NOMO-1 (cell line): ENCODE measurements around the gene TMEM108.
"Not testable (repeated sequence)": the region's sequence is repeated elsewhere in the genome, so short reads cannot be mapped to it uniquely, and the experiment has no call there.

ENCODE experiments used
- DNase-seq, 2 experiments: peaks; one replicate each; lab custom pipeline; 2025; ENCODE audit not compliant: unreplicated experiment in 2 of 2; lab: John Stamatoyannopoulos, UW

Gene TMEM108

DNA sequence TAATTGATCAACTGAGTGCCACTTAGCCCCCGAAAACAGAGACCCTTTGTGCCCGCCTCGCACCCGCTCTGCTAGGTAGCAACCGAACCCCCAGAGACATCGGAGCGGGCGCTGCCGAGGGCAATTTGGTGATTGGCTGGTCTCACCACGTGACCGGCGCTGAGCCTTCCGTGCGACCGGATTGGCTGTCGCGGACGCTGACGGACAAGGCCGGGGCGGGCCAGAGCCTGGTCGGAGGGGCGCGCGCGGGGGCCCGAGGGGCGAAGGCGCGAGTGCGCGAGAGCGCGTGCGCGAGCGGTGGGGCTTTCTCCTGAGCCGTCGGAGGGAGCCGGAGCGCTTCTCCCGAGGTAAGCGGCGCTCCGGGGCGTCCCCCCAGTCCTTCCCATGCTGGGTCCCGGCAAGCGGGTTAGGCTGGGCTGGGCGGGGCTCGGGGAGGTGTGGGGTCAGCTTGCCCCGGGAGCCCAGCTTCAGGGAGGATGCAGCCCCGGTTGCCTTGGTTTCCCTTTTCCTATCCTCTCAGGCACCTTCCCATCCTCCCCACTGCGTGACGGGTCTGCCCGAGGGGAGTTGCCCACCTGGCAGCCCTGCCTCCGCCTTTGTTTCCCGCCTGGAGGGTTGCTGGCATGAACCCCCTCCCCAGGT lies at the start of gene TMEM108:
TMEM108 (plus strand) TSS at position 303 of the 642 bp plus-strand sequence.
- no peak for DNase-seq

DNA sequence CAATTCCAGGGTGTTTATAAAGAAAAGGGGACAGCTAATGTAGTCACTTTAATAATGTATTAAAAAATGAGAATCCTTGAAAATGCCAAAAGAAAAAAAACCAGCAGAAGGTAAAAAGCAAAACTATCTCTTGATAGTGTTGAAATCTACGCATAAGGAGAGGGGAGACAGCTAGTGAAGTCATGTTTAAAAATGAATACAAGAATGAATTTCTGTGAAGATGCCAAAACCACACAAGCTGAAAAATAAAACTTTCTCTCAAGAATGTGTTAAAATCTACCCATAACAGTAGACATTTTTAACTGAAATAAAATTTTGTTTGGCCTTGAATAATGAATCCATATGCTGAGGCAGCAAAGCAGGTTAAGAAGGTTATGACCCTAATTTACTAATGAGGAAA lies 42.2 kb upstream of the TMEM108 start:
- no peak for DNase-seq

DNA sequence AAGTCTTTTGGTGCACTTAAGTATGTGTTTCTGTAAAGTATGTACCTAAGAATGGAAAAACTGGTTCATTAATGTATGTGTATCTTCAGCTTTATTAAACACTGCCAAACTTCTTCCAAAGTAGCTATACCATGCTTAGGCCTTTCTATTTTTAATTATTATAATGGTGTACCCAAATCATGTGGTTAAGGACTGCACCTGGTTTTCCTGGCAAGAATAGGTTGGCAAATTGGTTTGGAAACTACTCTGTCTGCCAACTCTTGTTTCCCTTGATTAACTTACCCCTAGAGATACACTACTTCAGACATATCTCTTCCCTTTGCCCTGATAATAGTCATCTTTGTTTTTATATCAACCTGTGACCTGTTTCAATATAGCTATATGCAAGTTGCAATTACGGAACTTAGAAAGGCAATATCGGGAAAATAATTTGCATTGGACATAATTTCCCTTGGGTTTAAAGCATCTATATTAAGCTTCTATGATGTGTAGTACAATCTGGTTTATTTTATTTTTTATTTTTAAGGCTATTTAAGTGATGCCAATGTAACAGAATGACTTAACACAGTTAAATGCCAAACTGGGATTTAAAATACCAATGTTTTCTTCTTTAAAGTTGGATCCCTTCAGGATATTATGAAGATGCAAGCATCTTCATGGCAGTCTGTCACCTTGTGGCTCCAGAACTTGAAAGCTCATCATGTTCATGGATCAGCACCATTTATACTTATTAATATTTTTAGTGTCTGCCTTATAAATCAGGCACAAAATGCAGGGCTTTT lies 40.6 kb upstream of the TMEM108 start:
- DNase-seq, result no peak

DNA sequence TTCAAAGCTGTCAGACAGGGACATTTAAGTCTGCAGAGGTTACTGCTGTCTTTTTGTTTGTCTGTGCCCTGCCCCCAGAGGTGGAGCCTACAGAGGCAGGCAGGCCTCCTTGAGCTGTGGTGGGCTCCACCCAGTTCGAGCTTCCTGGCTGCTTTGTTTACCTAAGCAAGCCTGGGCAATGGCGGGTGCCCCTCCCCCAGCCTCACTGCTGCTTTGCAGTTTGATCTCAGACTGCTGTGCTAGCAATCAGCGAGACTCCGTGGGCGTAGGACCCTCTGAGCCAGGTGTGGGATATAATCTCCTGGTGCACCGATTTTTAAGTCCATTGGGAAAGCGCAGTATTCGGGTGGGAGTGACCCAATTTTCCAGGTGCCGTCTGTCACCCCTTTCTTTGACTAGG lies 33.2 kb upstream of the TMEM108 start:
- not testable (repeated sequence) for DNase-seq

DNA sequence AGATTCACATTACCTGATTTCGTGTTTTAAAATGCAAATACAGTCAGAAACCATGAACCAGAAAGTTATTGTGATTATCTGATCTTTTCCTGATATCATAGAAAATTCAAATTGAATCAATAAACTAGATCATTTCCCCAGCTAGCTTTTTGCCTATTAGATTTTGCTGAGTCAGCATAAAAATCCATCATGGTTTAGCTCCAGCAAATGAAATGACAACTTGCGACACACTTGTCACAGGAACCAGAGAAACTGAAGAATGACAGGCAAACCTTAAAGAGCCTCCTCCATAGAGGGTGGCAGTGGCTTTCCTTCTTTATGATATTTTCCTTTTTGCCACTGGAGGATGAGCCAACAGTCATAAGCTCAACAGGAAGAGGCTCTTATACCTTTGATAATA lies 30.6 kb upstream of the TMEM108 start:
- DNase-seq, result no peak

DNA sequence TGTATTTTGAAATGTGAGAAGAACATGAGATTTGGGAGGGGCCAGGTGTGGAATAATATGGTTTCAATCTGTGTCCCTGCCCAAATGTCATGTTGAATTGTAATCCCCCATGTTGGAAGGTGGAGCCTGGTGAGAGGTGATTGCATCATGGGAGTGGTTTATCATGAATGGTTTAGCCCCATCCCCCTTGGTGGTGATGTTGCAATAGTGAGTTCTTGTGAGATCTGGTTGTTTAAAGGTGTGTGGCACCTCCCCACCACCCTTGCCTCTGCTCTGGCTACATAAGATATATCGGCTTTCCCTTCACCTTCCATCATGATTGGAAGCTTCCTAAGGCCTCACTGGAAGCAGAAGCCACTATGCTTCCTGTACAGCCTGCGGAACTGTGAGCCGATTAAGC lies 23.9 kb upstream of the TMEM108 start:
- DNase-seq, result no peak

DNA sequence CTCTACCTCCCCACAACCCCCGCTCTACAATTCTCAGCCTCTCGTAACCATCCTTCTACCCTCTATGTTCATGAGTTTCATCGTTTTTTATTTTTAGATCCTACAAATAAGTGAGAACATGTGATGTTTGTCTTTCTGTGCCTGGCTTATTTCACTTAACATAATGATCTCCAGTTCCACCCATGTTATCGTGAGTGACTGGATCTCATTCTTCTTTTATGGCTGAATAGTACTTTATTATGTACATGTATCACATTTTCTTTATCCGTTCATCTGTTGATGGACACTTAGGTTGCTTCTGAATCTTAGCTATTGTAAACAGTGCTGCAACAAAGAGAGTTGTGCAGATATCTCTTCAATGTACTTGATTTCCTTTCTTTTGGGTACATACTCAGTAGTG lies 22.6 kb upstream of the TMEM108 start:
- not testable (repeated sequence) for DNase-seq

DNA sequence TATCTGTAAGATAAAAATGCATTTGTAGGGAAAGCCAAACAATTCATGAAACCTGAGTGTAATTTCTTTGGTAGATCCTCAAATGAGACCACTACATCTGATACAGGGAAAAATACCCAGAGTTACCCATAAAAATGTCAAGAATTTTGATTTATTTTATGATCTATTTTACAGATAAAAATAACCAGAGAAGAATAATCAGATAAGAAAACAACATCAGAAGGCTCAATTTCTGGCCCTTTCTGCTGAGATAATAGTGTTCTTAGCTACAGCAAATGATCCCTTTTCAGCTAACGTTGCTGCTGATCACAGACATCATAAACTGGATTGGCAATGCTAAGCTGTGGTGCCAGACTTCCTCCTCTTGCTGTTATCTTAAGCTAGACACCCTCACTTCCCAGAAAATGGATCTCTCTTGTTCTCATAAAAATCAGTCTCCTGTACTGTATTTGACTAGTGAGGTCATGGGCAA lies 21.3 kb upstream of the TMEM108 start:
- no peak for DNase-seq

DNA sequence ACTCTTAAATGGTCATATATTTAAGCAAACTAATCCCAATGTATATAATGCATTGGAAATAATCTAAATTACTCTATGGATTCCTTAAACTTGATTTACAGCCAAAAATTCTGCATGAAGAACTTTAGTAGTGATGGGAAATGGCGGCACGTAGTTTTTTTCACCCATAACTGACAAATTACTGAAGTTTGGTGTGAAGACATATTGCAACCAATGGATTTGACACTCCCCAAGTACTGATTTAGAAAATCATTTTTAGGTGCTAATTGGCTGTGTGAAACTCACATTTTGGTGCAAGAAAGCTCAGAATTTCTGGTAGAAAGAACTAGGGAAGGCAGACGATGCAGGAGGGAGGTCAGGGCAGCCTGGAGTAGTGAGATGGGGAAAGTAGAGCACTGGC lies 19.3 kb upstream of the TMEM108 start:
- no peak for DNase-seq

DNA sequence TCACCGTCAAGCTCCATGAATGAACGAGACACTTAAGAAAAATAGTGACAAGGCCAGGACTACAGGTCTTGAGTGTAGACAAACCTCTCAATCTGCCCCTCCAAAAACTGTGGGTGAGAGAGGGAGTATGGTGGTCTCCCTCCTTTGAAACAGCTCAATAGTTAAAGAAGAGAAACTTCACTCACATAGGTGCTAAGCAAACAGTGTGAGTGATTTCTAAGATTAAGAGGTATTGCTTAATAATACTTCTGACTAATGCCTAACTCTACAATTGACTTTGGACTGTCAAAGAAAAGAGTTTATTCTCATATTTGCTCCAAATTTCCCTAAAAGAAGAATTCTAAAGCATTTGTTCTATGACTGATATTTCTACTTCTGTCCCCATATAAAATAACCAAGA lies 17.0 kb upstream of the TMEM108 start:
- no peak for DNase-seq

DNA sequence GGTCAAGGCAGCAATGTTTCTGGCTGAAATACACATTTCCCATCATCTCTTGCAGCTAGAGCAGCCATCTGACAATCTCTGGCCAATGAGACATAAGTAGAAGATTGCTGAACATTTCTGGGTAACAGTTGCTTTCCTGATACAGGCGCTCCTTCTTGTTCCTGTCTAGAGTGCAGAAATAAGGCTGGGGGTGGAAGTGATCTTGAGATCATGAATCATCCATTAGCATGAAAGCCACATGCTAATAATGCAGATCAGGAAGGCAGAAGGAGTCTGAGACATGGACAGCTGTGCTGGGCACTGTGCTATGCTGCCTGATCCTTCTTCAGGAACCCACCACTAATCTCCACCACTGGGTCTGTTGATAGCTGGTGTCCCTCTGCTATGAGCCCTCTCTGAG lies 14.8 kb upstream of the TMEM108 start:
- no peak for DNase-seq

DNA sequence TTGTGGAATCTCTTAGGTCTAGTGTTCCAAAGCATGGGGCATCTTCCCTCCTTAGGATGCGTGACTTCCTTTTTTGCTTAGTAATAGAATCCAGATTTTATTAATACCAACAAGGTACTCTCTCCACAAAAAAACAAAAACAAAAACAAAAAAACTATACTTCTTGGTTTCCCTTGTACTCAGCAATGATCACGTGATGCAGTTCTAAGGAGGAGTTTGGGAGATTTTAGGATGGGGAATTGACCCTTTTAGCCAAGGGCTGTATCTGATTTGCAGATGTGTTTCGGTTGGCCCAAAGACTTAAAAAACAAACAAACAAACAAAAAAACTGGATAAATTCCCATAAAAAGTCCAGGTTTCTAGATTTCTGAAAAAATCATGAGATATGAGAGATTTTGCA lies 12.6 kb upstream of the TMEM108 start:
- DNase-seq, result no peak

DNA sequence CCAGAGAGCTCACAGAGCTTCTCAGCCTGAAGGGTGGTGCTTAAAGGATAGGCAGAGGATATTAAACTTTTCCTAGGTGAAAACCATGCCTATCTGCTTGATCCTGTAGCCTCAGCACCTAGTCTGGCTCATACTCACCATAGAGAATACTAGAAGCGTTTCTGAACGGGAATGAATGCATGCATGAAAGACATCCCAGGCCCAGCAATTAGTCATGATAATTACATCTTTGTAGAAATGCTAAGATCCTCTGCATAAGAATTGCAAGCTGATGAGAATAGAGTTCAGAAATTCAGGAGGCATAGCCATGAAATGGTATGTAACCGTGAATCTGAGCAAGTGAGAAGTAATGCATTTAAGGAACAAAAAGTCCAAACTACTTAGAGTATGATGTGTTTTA lies 5.9 kb upstream of the TMEM108 start:
- no peak for DNase-seq

DNA sequence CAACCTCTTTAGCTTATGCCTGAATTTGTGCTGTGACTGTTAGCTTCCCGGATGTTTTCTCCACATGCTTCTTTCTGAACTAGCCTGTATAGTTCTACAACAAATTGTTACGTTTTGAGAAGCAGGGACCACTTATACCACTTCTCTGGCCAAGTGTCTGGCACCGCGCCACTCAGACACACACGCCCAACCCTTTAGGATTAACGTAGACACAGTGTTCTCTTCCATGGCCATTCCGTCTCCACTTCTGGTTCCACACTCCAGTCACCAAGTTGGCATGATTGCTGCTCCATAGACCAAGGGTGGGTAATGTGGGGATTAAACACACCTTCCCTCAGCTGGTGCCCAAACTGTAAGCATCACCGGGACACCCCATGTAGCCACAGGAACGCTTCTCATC lies 755 bp upstream of the TMEM108 start:
- DNase-seq, result no peak

DNA sequence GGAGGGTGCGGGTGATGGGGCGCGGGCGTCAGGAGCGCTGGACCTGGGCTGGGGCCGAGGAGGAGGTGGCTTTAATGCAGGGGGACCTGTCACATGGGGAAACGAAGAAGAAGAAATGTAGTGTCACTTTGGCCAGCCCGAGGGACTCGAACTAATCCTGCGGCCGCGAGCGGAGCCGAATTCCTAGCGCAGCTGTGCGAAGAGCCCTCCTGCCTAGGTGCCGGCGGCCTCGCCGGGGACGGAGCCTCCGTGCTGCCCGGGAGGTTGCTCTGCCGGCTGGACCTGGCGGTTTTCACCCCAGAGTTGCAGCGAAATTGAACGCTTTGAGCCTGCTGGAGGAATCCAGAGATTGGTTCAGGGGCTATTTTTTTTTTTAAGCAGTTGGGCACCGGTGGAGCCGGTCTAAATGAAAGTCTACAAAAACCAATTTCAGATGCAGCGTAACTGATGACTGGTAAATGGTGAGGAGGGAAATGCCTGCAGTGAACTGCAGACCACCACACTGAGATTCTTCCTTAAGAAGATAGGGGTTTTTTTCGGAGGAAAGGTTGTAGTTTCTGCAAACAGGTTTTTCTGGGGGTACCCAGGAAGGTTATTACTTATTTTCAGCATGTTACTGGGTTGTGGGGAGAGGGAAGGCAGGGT lies 662 bp downstream of the TMEM108 start:
- DNase-seq, result no peak

DNA sequence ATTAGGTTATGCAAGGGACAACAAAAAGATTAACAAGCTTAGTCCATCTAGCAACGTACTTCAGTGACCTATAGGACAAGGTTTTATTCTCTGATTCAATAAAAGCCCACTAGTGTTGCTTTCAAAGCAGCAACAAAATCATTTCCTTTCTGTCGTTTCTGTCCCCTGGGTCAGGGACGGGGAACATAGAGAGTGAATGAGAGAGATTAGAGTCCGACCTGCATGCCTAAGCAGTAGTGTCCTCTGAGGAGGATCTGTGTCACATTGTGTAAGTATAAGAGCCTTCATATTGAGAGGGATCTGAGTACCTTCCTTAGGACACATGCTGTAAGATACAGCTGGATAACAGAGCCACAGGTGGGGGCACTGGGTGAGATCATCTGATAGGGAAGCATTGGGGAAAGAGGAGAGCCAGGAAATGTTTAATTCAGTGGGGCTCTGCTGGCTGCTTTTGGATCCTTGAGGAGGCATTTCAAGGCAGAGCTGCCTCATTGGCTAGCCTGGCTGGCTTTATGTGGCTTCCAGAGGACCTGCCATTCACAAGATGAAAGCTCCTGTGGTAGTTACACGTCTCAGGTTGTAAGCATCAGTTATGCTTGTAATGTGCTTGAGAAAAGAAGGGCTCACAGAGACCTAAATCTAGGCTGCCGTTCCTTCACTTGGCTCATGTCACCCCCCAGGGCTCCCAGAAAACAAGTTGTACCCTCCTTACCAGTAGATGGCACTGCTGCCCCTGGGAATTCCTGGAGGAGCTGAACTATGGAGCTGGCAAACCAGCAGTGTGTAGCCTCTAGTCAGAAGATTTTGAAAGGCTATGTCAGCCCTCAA lies 2.7 kb downstream of the TMEM108 start:
- DNase-seq, result peak; percentile 30 to 31

DNA sequence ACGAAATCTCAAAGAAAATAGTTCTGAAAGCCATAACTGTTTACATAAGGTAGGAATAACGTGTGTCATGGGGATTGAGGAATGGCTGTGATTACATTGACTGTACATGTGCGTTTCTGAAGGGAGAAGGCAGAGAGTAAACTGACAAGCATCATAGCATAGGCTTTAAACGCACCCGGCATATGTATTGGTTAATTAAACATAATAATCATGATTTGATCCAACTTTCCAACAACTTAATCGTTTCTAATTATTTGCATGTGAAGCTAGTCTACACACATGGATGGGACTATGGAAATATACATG lies 3.3 kb downstream of the TMEM108 start:
- DNase-seq, result no peak

DNA sequence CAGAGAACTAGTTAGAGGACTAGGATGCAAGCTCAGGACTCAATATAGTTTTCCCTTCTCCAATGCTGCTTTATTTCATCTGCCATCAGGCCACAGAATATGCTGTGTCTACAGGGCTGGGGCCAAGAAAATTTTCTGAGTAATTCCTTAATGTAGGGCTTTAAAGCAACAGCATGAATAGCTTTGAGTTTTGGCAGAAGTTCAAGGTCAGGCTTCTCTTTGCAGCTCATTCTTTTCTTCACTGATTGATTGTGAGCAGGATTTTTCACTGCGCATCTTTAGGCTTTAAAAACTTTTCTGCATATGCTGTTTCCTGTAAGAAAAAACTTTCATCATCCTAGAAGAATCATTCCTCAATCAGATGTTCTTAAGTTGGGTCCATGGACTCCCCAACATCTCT lies 4.6 kb downstream of the TMEM108 start:
- DNase-seq, result no peak

DNA sequence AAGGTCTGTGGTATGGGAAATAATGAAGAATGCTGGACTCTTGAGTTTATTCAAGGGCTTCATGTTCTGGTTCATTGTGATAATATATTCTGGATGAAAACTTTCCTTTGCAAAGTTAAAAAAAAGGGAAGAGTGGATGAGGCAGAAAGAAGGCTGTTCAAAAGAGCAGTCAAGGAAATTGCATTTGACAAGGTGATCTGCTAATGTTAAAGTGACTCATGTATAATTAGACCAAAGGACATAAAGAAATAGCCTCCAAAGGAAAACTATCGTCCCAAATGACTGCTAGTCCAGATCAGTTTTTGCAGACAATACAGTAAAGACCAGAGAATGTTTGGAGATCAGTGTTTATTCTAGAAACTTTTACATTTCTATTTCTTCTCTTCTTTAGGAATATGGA lies 9.8 kb downstream of the TMEM108 start:
- no peak for DNase-seq

DNA sequence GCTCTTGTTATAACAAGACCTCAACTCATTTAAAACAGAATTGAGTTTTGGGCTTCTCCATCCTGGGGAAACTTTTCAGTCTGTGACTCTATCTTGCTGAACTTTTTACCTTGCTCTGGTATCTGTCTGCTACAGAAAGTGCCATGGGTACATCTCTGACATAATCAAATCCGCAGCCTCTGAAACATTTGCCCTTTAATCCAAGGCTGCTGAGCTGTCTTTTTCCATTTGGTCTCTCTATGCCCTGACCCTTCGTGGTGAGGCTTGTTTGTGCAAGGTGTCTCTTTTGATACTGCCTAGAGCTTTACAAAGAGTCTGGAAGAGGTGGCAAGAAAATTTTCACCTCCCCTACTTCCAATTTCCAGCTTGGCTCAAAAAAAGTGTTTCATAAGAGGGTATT lies 11.3 kb downstream of the TMEM108 start:
- DNase-seq, result no peak

DNA sequence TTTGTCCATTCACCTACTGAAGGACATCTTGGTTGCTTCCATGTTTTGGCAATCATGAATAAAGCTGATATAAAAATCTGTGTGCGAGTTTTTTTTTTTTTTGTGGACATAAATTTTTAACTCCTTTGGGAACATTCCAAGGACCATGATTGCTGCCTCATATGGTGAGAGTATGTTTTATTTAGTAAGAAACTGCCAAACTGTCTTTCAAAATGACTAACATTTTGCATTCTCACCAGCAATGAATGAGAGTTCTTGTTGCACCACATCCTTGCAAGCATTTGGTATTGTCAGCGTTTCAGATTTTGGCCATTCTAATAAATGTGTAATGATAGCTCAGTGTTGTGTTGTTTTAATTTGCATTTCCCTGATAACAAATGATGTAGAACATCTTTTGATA lies 12.7 kb downstream of the TMEM108 start:
- no peak for DNase-seq
